ENCODE measurements around the gene CELSR1.

CELSR1 gene

DNA sequence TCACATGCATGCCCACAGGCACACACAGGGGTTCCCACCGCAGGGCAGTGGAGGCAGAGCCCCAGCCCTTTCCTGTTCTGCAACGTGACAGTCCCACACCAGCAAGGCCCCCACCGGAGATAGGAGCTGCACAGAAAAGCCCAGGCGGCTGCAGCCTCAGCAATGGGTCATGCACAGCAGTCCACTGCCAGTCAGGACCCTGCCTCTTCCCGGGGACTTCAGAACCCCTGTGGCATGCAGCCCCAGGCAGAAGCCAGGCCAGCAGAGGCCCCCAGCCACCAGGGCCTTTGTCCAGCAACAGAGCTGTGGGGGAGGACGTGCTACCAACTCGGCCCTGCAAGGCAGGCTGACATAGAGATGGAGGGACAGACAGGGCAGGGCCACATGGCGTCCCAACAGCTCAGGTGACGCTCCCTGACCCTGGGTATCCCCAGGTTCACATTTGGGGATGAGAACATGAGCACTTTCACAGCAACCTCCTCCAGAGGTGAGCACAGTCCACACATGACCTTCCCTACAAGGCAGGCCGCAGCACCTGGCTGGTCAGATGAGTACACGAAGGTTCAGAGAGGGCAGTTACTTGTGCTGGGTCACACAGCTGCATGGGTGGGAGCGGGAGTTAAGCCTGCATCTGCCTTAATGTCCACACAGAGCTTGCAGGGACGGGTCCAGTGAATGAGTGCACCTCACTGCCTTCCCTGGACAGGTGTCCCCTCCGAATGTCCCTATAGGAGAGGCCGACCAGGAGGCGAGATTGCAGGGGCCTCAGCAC, 87.3 kb downstream of the CELSR1 start:
- Histone ChIP-seq H3K56ac (ENCODE audit: low read length) (no peak overlapping the region), H2AK5ac (ENCODE audit: low read length) (no peak overlapping the region), H3K4me3 (ENCODE audit: low read length) (no peak overlapping the region), H3K18ac (ENCODE audit: low read length) (no peak overlapping the region), H3K4me1 (ENCODE audit: control insufficient read depth, low read depth, low read length) (no peaks in the 10 kb centered on the region), H2BK5ac (ENCODE audit: low read length) (no peak overlapping the region), H3K79me1 (ENCODE audit: low read length) (no peaks in the 10 kb centered on the region), H4K8ac (ENCODE audit: low read depth, low read length) (no peak overlapping the region), H3K23ac (ENCODE audit: low read length) (no peak overlapping the region), H2BK120ac (ENCODE audit: low read depth, low read length) (no peak overlapping the region), H4K5ac (ENCODE audit: low read length) (no peak overlapping the region), H3K27me3 (ENCODE audit: insufficient read depth, low read length, poor library complexity) (no peaks in the 10 kb centered on the region), H3K4ac (ENCODE audit: low read depth, low read length) (no peak overlapping the region), H3K4me2 (ENCODE audit: low read length) (no peak overlapping the region), H3K36me3 (ENCODE audit: control insufficient read depth, insufficient read depth, low read length) (no peaks in the 10 kb centered on the region), H2BK15ac (replicated peaks; ENCODE audit: low read depth) (no peak overlapping the region), H3K9ac (ENCODE audit: low read length) (no peak overlapping the region), H3K27ac (ENCODE audit: low read depth, low read length) (no peak overlapping the region), H3K79me2 (ENCODE audit: control insufficient read depth, insufficient read depth, low read length) (no peaks in the 10 kb centered on the region)
- no peak for DNase-seq
- WGBS (ENCODE audit: extremely low coverage, insufficient coverage, low lambda C conversion rate): no CpG with 5 or more reads among the region's 16 CpGs

DNA sequence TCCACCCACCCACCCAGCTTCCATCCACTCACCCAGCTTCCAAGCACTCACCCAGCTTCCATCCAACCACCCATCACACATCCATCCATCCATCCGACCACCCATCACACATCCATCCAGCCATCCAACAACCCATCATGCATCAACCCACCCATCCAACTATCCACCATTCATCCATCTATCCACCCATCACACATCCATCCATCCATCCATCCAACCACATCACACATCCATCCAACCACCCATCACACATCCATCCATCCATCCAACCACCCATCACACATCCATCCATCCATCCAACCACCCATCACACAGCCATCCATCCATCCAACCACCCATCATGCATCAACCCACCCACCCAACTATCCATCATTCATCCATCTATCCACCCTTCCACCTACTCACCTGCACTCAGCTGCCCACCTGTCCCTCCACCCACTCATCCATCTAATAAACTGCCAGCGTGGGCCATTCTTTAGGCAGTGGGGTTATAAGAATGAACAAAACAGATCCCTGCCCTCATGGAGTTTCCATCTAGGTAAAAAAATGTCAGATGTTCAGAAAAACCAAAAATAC, 88.2 kb downstream of the CELSR1 start:
- no peak overlapping the region for H3K18ac ChIP-seq (ENCODE audit: low read length)
- H3K36me3 ChIP-seq (ENCODE audit: control insufficient read depth, insufficient read depth, low read length): no peaks in the 10 kb centered on the region
- no peak overlapping the region for H2BK5ac ChIP-seq (ENCODE audit: low read length)
- no peaks in the 10 kb centered on the region for H3K79me2 ChIP-seq (ENCODE audit: control insufficient read depth, insufficient read depth, low read length)
- H4K8ac ChIP-seq (ENCODE audit: low read depth, low read length): no peak overlapping the region
- no peak overlapping the region for H3K23ac ChIP-seq (ENCODE audit: low read length)
- DNase-seq: no peak
- H3K79me1 ChIP-seq (ENCODE audit: low read length): no peaks in the 10 kb centered on the region
- no peaks in the 10 kb centered on the region for H3K4me1 ChIP-seq (ENCODE audit: control insufficient read depth, low read depth, low read length)
- H3K9ac ChIP-seq (ENCODE audit: low read length): no peak overlapping the region
- no peak overlapping the region for H2BK120ac ChIP-seq (ENCODE audit: low read depth, low read length)
- H3K4me3 ChIP-seq (ENCODE audit: low read length): no peak overlapping the region
- H3K27ac ChIP-seq (ENCODE audit: low read depth, low read length): no peak overlapping the region
- H3K56ac ChIP-seq (ENCODE audit: low read length): no peak overlapping the region
- H3K4me2 ChIP-seq (ENCODE audit: low read length): no peak overlapping the region
- H3K4ac ChIP-seq (ENCODE audit: low read depth, low read length): no peak overlapping the region
- no peak overlapping the region for H2AK5ac ChIP-seq (ENCODE audit: low read length)
- 100% methylated on average over 1 of the region's 2 CpGs for WGBS (ENCODE audit: extremely low coverage, insufficient coverage, low lambda C conversion rate)
- no peak overlapping the region for H2BK15ac ChIP-seq (replicated peaks; ENCODE audit: low read depth)
- H4K5ac ChIP-seq (ENCODE audit: low read length): no peak overlapping the region
- H3K27me3 ChIP-seq (ENCODE audit: insufficient read depth, low read length, poor library complexity): no peaks in the 10 kb centered on the region

GRCh38 chr22:46448333-46448732, 89.1 kb downstream of the CELSR1 start:
- H3K4me2 ChIP-seq (ENCODE audit: low read length): no peak overlapping the region
- H3K56ac ChIP-seq (ENCODE audit: low read length): no peak overlapping the region
- no peak overlapping the region for H3K27ac ChIP-seq (ENCODE audit: low read depth, low read length)
- H3K36me3 ChIP-seq (ENCODE audit: control insufficient read depth, insufficient read depth, low read length): no peaks in the 10 kb centered on the region
- no peak overlapping the region for H3K23ac ChIP-seq (ENCODE audit: low read length)
- H2BK5ac ChIP-seq (ENCODE audit: low read length): no peak overlapping the region
- H3K4me3 ChIP-seq (ENCODE audit: low read length): no peak overlapping the region
- no peak for DNase-seq
- no peak overlapping the region for H4K8ac ChIP-seq (ENCODE audit: low read depth, low read length)
- no peak overlapping the region for H3K18ac ChIP-seq (ENCODE audit: low read length)
- no peak overlapping the region for H4K5ac ChIP-seq (ENCODE audit: low read length)
- H3K4me1 ChIP-seq (ENCODE audit: control insufficient read depth, low read depth, low read length): no peaks in the 10 kb centered on the region
- no peak overlapping the region for H2BK15ac ChIP-seq (replicated peaks; ENCODE audit: low read depth)
- H3K79me1 ChIP-seq (ENCODE audit: low read length): no peaks in the 10 kb centered on the region
- no peak overlapping the region for H2AK5ac ChIP-seq (ENCODE audit: low read length)
- no peak overlapping the region for H3K9ac ChIP-seq (ENCODE audit: low read length)
- no peaks in the 10 kb centered on the region for H3K27me3 ChIP-seq (ENCODE audit: insufficient read depth, low read length, poor library complexity)
- H3K4ac ChIP-seq (ENCODE audit: low read depth, low read length): no peak overlapping the region
- no peaks in the 10 kb centered on the region for H3K79me2 ChIP-seq (ENCODE audit: control insufficient read depth, insufficient read depth, low read length)
- no peak overlapping the region for H2BK120ac ChIP-seq (ENCODE audit: low read depth, low read length)
- WGBS (ENCODE audit: extremely low coverage, insufficient coverage, low lambda C conversion rate): no CpG with 5 or more reads among the region's 6 CpGs

- no peak overlapping the region for H3K9ac ChIP-seq (ENCODE audit: low read length)
- no peak overlapping the region for H4K5ac ChIP-seq (ENCODE audit: low read length)
- no peaks in the 10 kb centered on the region for H3K27me3 ChIP-seq (ENCODE audit: insufficient read depth, low read length, poor library complexity)
- H3K56ac ChIP-seq (ENCODE audit: low read length): no peak overlapping the region
- H3K18ac ChIP-seq (ENCODE audit: low read length): no peak overlapping the region
- DNase-seq: no peak
- no peak overlapping the region for H2BK15ac ChIP-seq (replicated peaks; ENCODE audit: low read depth)
- no peak overlapping the region for H2AK5ac ChIP-seq (ENCODE audit: low read length)
- H3K36me3 ChIP-seq (ENCODE audit: control insufficient read depth, insufficient read depth, low read length): no peaks in the 10 kb centered on the region
- H3K27ac ChIP-seq (ENCODE audit: low read depth, low read length): no peak overlapping the region
- no peak overlapping the region for H3K23ac ChIP-seq (ENCODE audit: low read length)
- no peak overlapping the region for H3K4ac ChIP-seq (ENCODE audit: low read depth, low read length)
- no peaks in the 10 kb centered on the region for H3K4me1 ChIP-seq (ENCODE audit: control insufficient read depth, low read depth, low read length)
- no peaks in the 10 kb centered on the region for H3K79me1 ChIP-seq (ENCODE audit: low read length)
- H3K79me2 ChIP-seq (ENCODE audit: control insufficient read depth, insufficient read depth, low read length): no peaks in the 10 kb centered on the region
- no peak overlapping the region for H2BK120ac ChIP-seq (ENCODE audit: low read depth, low read length)
- H3K4me3 ChIP-seq (ENCODE audit: low read length): no peak overlapping the region
- H4K8ac ChIP-seq (ENCODE audit: low read depth, low read length): no peak overlapping the region
- no peak overlapping the region for H2BK5ac ChIP-seq (ENCODE audit: low read length)
- WGBS (ENCODE audit: extremely low coverage, insufficient coverage, low lambda C conversion rate): no CpG with 5 or more reads among the region's 5 CpGs
- H3K4me2 ChIP-seq (ENCODE audit: low read length): no peak overlapping the region
Measured at GRCh38 chr22:46447906-46448305, 89.5 kb downstream of the CELSR1 start.

- H3K4me2 ChIP-seq (ENCODE audit: low read length): no peak overlapping the region
- H3K18ac ChIP-seq (ENCODE audit: low read length): no peak overlapping the region
- H3K36me3 ChIP-seq (ENCODE audit: control insufficient read depth, insufficient read depth, low read length): no peaks in the 10 kb centered on the region
- H3K79me1 ChIP-seq (ENCODE audit: low read length): no peaks in the 10 kb centered on the region
- no peak overlapping the region for H3K56ac ChIP-seq (ENCODE audit: low read length)
- H3K4ac ChIP-seq (ENCODE audit: low read depth, low read length): no peak overlapping the region
- H2AK5ac ChIP-seq (ENCODE audit: low read length): no peak overlapping the region
- no peak overlapping the region for H4K5ac ChIP-seq (ENCODE audit: low read length)
- DNase-seq: no peak
- H3K27ac ChIP-seq (ENCODE audit: low read depth, low read length): no peak overlapping the region
- H3K79me2 ChIP-seq (ENCODE audit: control insufficient read depth, insufficient read depth, low read length): no peaks in the 10 kb centered on the region
- H2BK15ac ChIP-seq (replicated peaks; ENCODE audit: low read depth): no peak overlapping the region
- H3K9ac ChIP-seq (ENCODE audit: low read length): no peak overlapping the region
- no peaks in the 10 kb centered on the region for H3K27me3 ChIP-seq (ENCODE audit: insufficient read depth, low read length, poor library complexity)
- no peak overlapping the region for H4K8ac ChIP-seq (ENCODE audit: low read depth, low read length)
- no peak overlapping the region for H3K23ac ChIP-seq (ENCODE audit: low read length)
- H3K4me3 ChIP-seq (ENCODE audit: low read length): no peak overlapping the region
- H3K4me1 ChIP-seq (ENCODE audit: control insufficient read depth, low read depth, low read length): no peaks in the 10 kb centered on the region
- H2BK5ac ChIP-seq (ENCODE audit: low read length): no peak overlapping the region
- no peak overlapping the region for H2BK120ac ChIP-seq (ENCODE audit: low read depth, low read length)
- no CpG with 5 or more reads among the region's 4 CpGs for whole genome bisulfite sequencing (ENCODE audit: extremely low coverage, insufficient coverage, low lambda C conversion rate)
Measured at GRCh38 chr22:46446799-46447198, 90.6 kb downstream of the CELSR1 start.

Measured in mesendoderm (in vitro differentiated cells).